GM10266 (cell line): ENCODE results near the gene WDR91.

Experiments
- DNase-seq: peaks from one replicate; pipeline ENCODE4 v3.0.0; 2012; ENCODE audit errors: extremely low spot score
- TF ChIP-seq, protein P1 (sequence below): IDR thresholded peaks from 2 replicates; pipeline ENCODE4 v1.5.1; 2012; ENCODE audit warnings: mild to moderate bottlenecking, low read depth; ENCODE audit not compliant: control insufficient read depth, insufficient read depth; ENCODE audit errors: missing control alignments

The WDR91 gene

GRCh38 chr7:135211179-135211945, at the start of gene WDR91:
WDR91 (minus strand) TSS chr7:135211526; CDS start chr7:135211502, 24 bp downstream.
- DNase-seq: peak; percentile 100
- TF ChIP-seq, protein P1, sequence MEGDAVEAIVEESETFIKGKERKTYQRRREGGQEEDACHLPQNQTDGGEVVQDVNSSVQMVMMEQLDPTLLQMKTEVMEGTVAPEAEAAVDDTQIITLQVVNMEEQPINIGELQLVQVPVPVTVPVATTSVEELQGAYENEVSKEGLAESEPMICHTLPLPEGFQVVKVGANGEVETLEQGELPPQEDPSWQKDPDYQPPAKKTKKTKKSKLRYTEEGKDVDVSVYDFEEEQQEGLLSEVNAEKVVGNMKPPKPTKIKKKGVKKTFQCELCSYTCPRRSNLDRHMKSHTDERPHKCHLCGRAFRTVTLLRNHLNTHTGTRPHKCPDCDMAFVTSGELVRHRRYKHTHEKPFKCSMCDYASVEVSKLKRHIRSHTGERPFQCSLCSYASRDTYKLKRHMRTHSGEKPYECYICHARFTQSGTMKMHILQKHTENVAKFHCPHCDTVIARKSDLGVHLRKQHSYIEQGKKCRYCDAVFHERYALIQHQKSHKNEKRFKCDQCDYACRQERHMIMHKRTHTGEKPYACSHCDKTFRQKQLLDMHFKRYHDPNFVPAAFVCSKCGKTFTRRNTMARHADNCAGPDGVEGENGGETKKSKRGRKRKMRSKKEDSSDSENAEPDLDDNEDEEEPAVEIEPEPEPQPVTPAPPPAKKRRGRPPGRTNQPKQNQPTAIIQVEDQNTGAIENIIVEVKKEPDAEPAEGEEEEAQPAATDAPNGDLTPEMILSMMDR: peak; percentile 17

- TF ChIP-seq, protein P1: no peak
- DNase-seq: no peak
Measured at GRCh38 chr7:135260470-135260869, 49.1 kb upstream of the WDR91 start.

DNA sequence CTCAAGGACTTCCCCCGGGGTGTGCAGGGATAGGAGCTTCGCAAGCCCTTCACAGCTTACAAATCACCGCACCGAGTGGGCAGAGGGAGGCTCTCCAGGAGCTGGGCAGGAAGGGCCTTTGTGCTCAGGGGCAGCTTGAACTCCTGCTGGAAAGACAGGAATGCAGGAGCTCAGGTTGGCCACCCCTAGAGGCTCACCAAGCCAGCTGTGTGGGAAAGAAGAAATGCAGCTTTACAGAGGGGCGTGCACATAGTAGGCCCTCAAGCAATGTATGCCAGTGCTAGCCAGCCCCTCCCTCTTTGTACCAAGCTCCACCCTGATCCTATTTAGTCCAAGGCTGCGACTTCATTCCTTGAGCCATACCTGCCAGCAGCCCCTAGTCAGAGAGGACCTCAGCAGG, 48.4 kb upstream of the WDR91 start:
- TF ChIP-seq, protein P1: no peak
- DNase-seq: no peak

- TF ChIP-seq, protein P1: no peak
- no peak for DNase-seq
Measured at GRCh38 chr7:135258585-135258984, 47.3 kb upstream of the WDR91 start.

GRCh38 chr7:135257790-135258189, 46.5 kb upstream of the WDR91 start:
- TF ChIP-seq, protein P1: no peak
- DNase-seq: no peak

DNA sequence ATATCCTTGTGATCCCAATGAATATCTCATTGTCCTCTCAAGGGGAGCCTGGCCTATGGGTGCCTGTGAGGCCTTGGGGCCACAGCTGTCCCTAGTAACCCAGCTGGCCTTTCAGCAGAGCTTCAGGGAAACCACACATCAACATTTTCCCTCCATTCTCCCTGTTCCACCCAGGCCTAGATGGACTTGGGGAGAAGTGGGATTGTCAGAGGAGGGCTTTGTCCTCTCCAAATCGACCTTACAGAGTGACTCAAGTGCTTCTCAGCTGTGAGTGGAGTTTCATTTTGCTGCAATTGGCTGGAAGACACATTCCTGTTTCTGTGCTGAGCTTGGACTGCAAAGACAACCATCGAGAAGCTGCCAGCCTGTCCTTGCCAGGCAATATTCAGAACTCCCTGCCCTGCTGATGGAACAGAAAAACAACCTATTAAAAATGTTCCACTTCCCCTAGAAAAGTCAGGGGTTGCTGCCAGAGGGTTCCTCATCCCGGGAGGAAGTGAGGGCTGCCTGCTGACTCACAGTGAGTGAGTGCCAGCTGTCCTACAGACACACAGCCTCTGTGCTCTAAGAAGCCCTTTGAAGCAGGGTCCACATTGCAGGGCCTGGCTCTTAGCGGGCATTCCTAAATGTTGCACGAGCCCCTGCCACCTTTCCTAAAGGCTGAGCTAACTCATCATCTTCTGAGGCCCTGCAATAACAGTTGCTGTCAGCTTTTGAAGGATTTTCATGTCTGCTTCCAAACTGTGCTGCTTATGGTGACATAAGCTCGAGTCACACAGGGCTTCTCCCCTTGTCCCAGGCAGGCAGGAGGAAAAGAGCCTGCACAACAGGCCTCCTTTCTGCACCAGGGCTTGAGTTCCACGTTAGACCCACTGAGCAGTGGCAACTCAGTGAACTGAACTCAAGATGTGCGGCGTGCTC, 42.8 kb upstream of the WDR91 start:
- TF ChIP-seq, protein P1: no peak

More for the DNA sequence above, 42.8 kb upstream of the WDR91 start:
- DNase-seq: no peak
